OCI-LY7 (cell line): Measurements from ENCODE around the gene HSPB7. TPM values are rescaled to one million over a fixed set of nuclear protein-coding genes. Genes with fewer than 3 reads are reported as not detected.

ENCODE experiments used
- BruUV-seq: library from RNA; stranded (reverse); fragments of 400-500 nt; replicated peaks from 2 replicates; lab custom pipeline; 2021; lab: Mats Ljungman, UMichigan
- CTCF ChIA-PET: fragments of 300-600 bp; sonication (Branson Sonifier 250); formaldehyde crosslinking; loops from one replicate; lab custom pipeline; 2022; ENCODE audit warnings: antibody characterized with exemption; ENCODE audit not compliant: unreplicated experiment; lab: Charles Lee
- POLR2A ChIA-PET: fragments of 300-600 bp; sonication (Branson Sonifier 250); formaldehyde crosslinking; loops from one replicate; lab custom pipeline; 2022; ENCODE audit warnings: antibody characterized with exemption; lab: Charles Lee
- DNase-seq: peaks from one replicate; pipeline ENCODE4 v3.0.0-alpha.2; 2015; ENCODE audit warnings: low spot score
- H2AFZ ChIP-seq: fragments of 200-600 bp; sonication (generic), shearing (Covaris generic); 2 replicates; pipeline ENCODE4 v1.6.1; 2014; ENCODE audit warnings: mild to moderate bottlenecking, antibody characterized with exemption, low read length, moderate library complexity
- H3K27ac ChIP-seq: fragments of 200-600 bp; sonication (generic); 2 replicates; pipeline ENCODE4 v1.5.1; 2014; ENCODE audit warnings: mixed run types, low read depth, mild to moderate bottlenecking, moderate library complexity, low read length, inconsistent platforms; ENCODE audit not compliant: poor library complexity, severe bottlenecking
- H3K36me3 ChIP-seq: fragments of 200-600 bp; sonication (generic); 2 replicates; pipeline ENCODE4 v1.6.1; 2014; ENCODE audit warnings: mild to moderate bottlenecking, antibody characterized with exemption, low read length, moderate library complexity, mixed read lengths; ENCODE audit not compliant: insufficient read depth
- H3K4me1 ChIP-seq: fragments of 200-600 bp; sonication (generic); 2 replicates; pipeline ENCODE4 v1.5.1; 2014; ENCODE audit warnings: mild to moderate bottlenecking, low read length; ENCODE audit not compliant: insufficient read depth, poor library complexity, severe bottlenecking
- H3K4me2 ChIP-seq: fragments of 200-600 bp; sonication (generic); 2 replicates; pipeline ENCODE4 v1.6.1; 2014; ENCODE audit warnings: mild to moderate bottlenecking, low read length
- H3K4me3 ChIP-seq: fragments of 200-600 bp; sonication (generic); 2 replicates; pipeline ENCODE4 v1.5.1; 2014; ENCODE audit warnings: mild to moderate bottlenecking, low read depth, low read length; ENCODE audit not compliant: poor library complexity, severe bottlenecking
- H3K79me2 ChIP-seq: fragments of 200-600 bp; sonication (generic); 2 replicates; pipeline ENCODE4 v1.6.1; 2016; ENCODE audit warnings: low read depth, mild to moderate bottlenecking, low read length, moderate library complexity, mixed read lengths; ENCODE audit not compliant: insufficient read depth
- H3K9me2 ChIP-seq: fragments of 200-600 bp; sonication (generic); 2 replicates; pipeline ENCODE4 v1.6.1; 2016; ENCODE audit warnings: mild to moderate bottlenecking, low read length, mixed read lengths; ENCODE audit not compliant: insufficient read depth
- H3K9me3 ChIP-seq: fragments of 200-600 bp; sonication (generic); 2 replicates; pipeline ENCODE4 v1.6.1; 2014; ENCODE audit warnings: mild to moderate bottlenecking, mixed run types, low read length, mixed read lengths
- H4K20me1 ChIP-seq: fragments of 200-600 bp; sonication (generic); 2 replicates; pipeline ENCODE4 v1.6.1; 2014; ENCODE audit warnings: mild to moderate bottlenecking, antibody characterized with exemption, low read length, moderate library complexity, mixed read lengths; ENCODE audit not compliant: insufficient read depth
- CTCF ChIP-seq: fragments of 200-600 bp; sonication (generic); conservative IDR thresholded peaks from 2 replicates; pipeline ENCODE4 v1.5.1; 2014; ENCODE audit warnings: mild to moderate bottlenecking, antibody characterized with exemption, low read length, moderate library complexity, mixed read lengths
- EZH2phosphoT487 ChIP-seq: fragments of 200-600 bp; sonication (generic); IDR thresholded peaks from 2 replicates; pipeline ENCODE4 v1.6.1; 2018; ENCODE audit warnings: low read depth, borderline replicate concordance, mild to moderate bottlenecking, mixed run types, antibody characterized with exemption, low read length, moderate library complexity, mixed read lengths
- intact Hi-C: fragments of 100-400 bp; cut with micrococcal nuclease; formaldehyde crosslinking; loops from one replicate; pipeline ENCODE4 v1.10.0; 2022; ENCODE audit not compliant: unreplicated experiment
- total RNA-seq, 2 experiments: library from RNA; depleted of rRNA in 1 of 2; stranded (reverse); fragments of >200 nt in 1 of 2; shearing (Covaris generic) in 1 of 2; gene quantifications; 2 replicates each; pipeline ENCODE4 v1.2.3, GENCODE V29; 2014 to 2022

HSPB7 gene
- total RNA-seq, 2 experiments from 2014 or later = not detected

GRCh38 chr1:16015960-16016901, 1.6 kb downstream of the HSPB7 start:
- H3K9me2 ChIP-seq = no peaks in the 10 kb centered on the region
- ChIA-PET POLR2A (no interaction called here), CTCF (interaction anchor here (0.7 kb wide), 1 partner anchor 27 kb away, joined by 5 read pairs; no protein-coding TSS in a partner anchor)
- no peak overlapping the region for H3K4me2 ChIP-seq
- peaks cover 21% of the 10 kb centered on the region for H3K4me1 ChIP-seq
- no peaks in the 10 kb centered on the region for H4K20me1 ChIP-seq
- H3K36me3 ChIP-seq = no peaks in the 10 kb centered on the region
- TF ChIP-seq EZH2phosphoT487 (no peak), CTCF (no peak)
- no peaks in the 10 kb centered on the region for H3K79me2 ChIP-seq
- no TSS peak for BruUV-seq
- no peak for DNase-seq
- intact Hi-C loops = no loop called here
- H3K27ac ChIP-seq = no peak overlapping the region
- H3K4me3 ChIP-seq = no peak overlapping the region
- no peak overlapping the region for H2AFZ ChIP-seq
- no peaks in the 10 kb centered on the region for H3K9me3 ChIP-seq

GRCh38 chr1:16015491-16015890, 2.4 kb downstream of the HSPB7 start:
- Histone ChIP-seq H3K4me3 (no peak overlapping the region), H2AFZ (no peak overlapping the region), H3K9me2 (no peaks in the 10 kb centered on the region), H3K79me2 (no peaks in the 10 kb centered on the region), H3K4me1 (peaks cover 21% of the 10 kb centered on the region), H4K20me1 (no peaks in the 10 kb centered on the region), H3K36me3 (no peaks in the 10 kb centered on the region), H3K9me3 (no peaks in the 10 kb centered on the region), H3K4me2 (no peak overlapping the region), H3K27ac (no peak overlapping the region)
- no TSS peak for BruUV-seq
- ChIA-PET CTCF (no interaction called here), POLR2A (interaction anchor here (0.5 kb wide), 1 partner anchor 1148 kb away, joined by 3 read pairs; no protein-coding TSS in a partner anchor)
- DNase-seq = no peak
- intact Hi-C loops = no loop called here
- no peak for TF ChIP-seq EZH2phosphoT487
- no peak for TF ChIP-seq CTCF
